Mucosa of descending colon (tissue), 3 donors: ENCODE measurements around the gene GPC3. TPM values are rescaled to one million over a fixed set of nuclear protein-coding genes. Genes with fewer than 3 reads are reported as not detected.

Experiments
- ATAC-seq: fragments of 200-7000 bp; cut with Tn5 transposase; one replicate; pipeline ENCODE4 v1.9.1; 2020; ENCODE audit warnings: mild to moderate bottlenecking, moderate library complexity
- DNase-seq, 3 donors: peaks; one replicate each; pipeline ENCODE4 v3.0.0-alpha.2; 2020
- H3K36me3 ChIP-seq: fragments of 200-600 bp; one replicate; pipeline ENCODE4 v1.8.0; 2021; ENCODE audit warnings: low read depth, mild to moderate bottlenecking
- H3K4me1 ChIP-seq: fragments of 200-600 bp; one replicate; pipeline ENCODE4 v1.8.0; 2021; ENCODE audit warnings: low read depth, mild to moderate bottlenecking
- H3K4me3 ChIP-seq: fragments of 200-600 bp; one replicate; pipeline ENCODE4 v1.8.0; 2021; ENCODE audit warnings: mild to moderate bottlenecking
- H3K9me3 ChIP-seq: fragments of 200-600 bp; one replicate; pipeline ENCODE4 v1.8.0; 2021; ENCODE audit warnings: mild to moderate bottlenecking
- CTCF ChIP-seq: fragments of 200-600 bp; IDR thresholded peaks from one replicate; pipeline ENCODE4 v1.8.0; 2022; ENCODE audit warnings: antibody characterized with exemption, mild to moderate bottlenecking
- intact Hi-C, 2 donors: fragments of 100-400 bp; cut with DNase I in 1 of 2; cut with micrococcal nuclease in 1 of 2; formaldehyde crosslinking; loops; one replicate each; pipeline versions ENCODE4 v1.11.0 to v1.11.1; 2022; cut with DNase I, micrococcal nuclease
- total RNA-seq, 3 donors: library from RNA; stranded (reverse); fragmentation: NEBNext Ultra II Directional in 2 of 3; extraction: Animal tissue kit (Norgen Biotek cat#: 25700) in 2 of 3; gene quantifications; one replicate each; pipeline versions ENCODE4 v1.2.1 to v1.2.4, GENCODE V29; 2021 to 2023
- donor health status: DM: no; HTN: no; CAD: no; lungs with moderate emphysema.
- donor health status: DM: no; HTN: no; CAD: no.
- donor health status: DM: no; HTN: yes; CAD: no.

The GPC3 gene
- total RNA-seq, 3 donors from 2014 or later, result 0.55 to 2.8 (median 2.1) TPM

- DNase-seq, result no peak
- no peak overlapping the region for H3K4me3 ChIP-seq
- intact Hi-C loops, result no loop called here
- no peaks in the 10 kb centered on the region for H3K4me1 ChIP-seq
- ATAC-seq, result no peak
- no peak for TF ChIP-seq CTCF
- H3K9me3 ChIP-seq, result no peaks in the 10 kb centered on the region
- H3K36me3 ChIP-seq, result no peaks in the 10 kb centered on the region
Measured at GRCh38 chrX:133706890-133707289, 278.5 kb downstream of the GPC3 start.

GRCh38 chrX:133702230-133702629, 283.2 kb downstream of the GPC3 start:
- H3K36me3 ChIP-seq, result no peaks in the 10 kb centered on the region
- intact Hi-C loops, result no loop called here
- no peaks in the 10 kb centered on the region for H3K4me1 ChIP-seq
- no peak overlapping the region for H3K4me3 ChIP-seq
- no peak for ATAC-seq
- no peak for DNase-seq
- no peak for TF ChIP-seq CTCF
- no peaks in the 10 kb centered on the region for H3K9me3 ChIP-seq

GRCh38 chrX:133699023-133699728, 286.2 kb downstream of the GPC3 start:
- intact Hi-C loops, result no loop called here
- H3K4me1 ChIP-seq, result no peaks in the 10 kb centered on the region
- H3K9me3 ChIP-seq, result no peaks in the 10 kb centered on the region
- no peaks in the 10 kb centered on the region for H3K36me3 ChIP-seq
- H3K4me3 ChIP-seq, result no peak overlapping the region
- ATAC-seq (no peak), DNase-seq (no peak)
- TF ChIP-seq CTCF, result no peak

GRCh38 chrX:133698298-133698697, 287.1 kb downstream of the GPC3 start:
- TF ChIP-seq CTCF, result no peak
- no peak for DNase-seq
- no peak overlapping the region for H3K4me3 ChIP-seq
- H3K4me1 ChIP-seq, result no peaks in the 10 kb centered on the region
- no peaks in the 10 kb centered on the region for H3K36me3 ChIP-seq
- H3K9me3 ChIP-seq, result no peaks in the 10 kb centered on the region
- no peak for ATAC-seq
- intact Hi-C loops, result no loop called here

- Histone ChIP-seq H3K4me1 (no peaks in the 10 kb centered on the region), H3K4me3 (no peak overlapping the region), H3K36me3 (no peaks in the 10 kb centered on the region), H3K9me3 (no peaks in the 10 kb centered on the region)
- intact Hi-C loops, result no loop called here
- no peak for TF ChIP-seq CTCF
- ATAC-seq, result no peak
- no peak for DNase-seq
Measured at GRCh38 chrX:133697656-133698055, 287.7 kb downstream of the GPC3 start.
